ENCODE measurements around the gene POP5.
A peak's percentile ranks its signal among the peaks of the same experiment; 100 is the strongest.

The POP5 gene

DNA sequence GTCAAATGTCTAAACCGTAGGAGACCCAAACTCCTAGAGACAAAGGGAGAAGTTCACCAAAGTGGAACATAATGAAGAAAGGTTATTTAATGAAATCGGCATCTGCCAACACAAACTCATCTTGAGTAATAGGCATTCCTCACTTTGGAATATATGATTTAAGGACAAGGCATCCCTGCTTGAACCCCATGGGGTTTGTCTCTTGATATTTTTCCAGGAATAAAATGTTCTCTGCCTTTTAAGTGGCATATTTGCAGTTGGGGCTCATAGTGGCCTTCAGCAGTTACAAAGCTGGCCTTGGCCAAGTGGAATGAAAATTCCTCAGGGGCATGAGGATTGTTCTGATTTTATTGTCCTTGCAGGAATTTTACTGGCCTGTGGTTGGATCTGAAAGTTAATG lies 7.1 kb downstream of the POP5 start:
- H3K9me3 Mint-ChIP-seq = no peaks in the 10 kb centered on the region
- no peaks in the 10 kb centered on the region for H3K27me3 Mint-ChIP-seq
- peaks cover 82% of the 10 kb centered on the region for H3K36me3 Mint-ChIP-seq (ENCODE audit: low read depth)
- peaks cover under 1% of the 10 kb centered on the region for H3K4me1 Mint-ChIP-seq (ENCODE audit: low read depth)
- H3K27ac Mint-ChIP-seq = peak overlapping the region; percentile 83
- H3K4me3 Mint-ChIP-seq = no peak overlapping the region

DNA sequence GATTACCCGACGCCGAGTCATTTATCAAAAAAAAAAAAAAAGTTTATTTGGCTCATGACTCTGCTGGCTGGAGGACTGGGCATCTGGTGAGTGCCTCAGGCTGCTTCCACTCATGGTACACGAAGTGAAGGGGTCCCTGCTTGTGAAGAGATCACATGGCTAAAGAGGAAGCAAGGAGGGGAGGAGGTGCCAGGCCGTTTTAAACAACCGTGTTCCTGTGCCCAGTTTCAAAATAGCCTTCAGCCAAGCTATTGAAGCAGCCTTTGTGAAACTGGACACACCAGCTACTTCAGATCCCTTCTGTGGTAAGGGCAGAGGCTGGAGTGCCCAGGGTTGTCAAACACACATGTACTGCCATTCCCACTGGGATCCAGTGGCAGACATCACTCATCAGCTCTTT lies 7.6 kb downstream of the POP5 start:
- no peaks in the 10 kb centered on the region for H3K27me3 Mint-ChIP-seq
- no peak overlapping the region for H3K4me3 Mint-ChIP-seq
- H3K9me3 Mint-ChIP-seq = no peaks in the 10 kb centered on the region
- H3K36me3 Mint-ChIP-seq (ENCODE audit: low read depth) = peaks cover 81% of the 10 kb centered on the region
- H3K4me1 Mint-ChIP-seq (ENCODE audit: low read depth) = no peaks in the 10 kb centered on the region
- peak overlapping the region; percentile 83 for H3K27ac Mint-ChIP-seq

DNA sequence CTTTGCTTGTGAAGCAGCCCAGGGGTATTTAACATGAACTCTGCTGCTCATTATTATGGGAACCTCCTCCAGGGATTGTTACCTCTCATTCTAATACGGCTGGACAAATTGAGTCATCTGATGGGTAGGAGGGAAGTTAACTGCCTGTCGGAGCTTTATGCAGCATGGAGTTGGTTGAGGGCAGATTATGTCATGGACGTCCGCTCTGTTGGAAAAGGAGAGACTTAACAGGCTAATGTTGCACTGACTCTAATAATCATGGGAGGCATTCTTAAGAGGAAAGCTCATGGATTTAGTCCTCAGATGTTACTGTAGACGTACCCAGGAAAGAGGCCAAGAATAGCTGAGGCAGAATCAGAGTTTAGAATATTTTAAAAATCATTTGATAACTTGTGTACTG lies 9.9 kb downstream of the POP5 start:
- H3K27ac Mint-ChIP-seq = no peak overlapping the region
- no peaks in the 10 kb centered on the region for H3K27me3 Mint-ChIP-seq
- peaks cover 78% of the 10 kb centered on the region for H3K36me3 Mint-ChIP-seq (ENCODE audit: low read depth)
- H3K9me3 Mint-ChIP-seq = no peaks in the 10 kb centered on the region
- H3K4me3 Mint-ChIP-seq = no peak overlapping the region
- no peaks in the 10 kb centered on the region for H3K4me1 Mint-ChIP-seq (ENCODE audit: low read depth)

DNA sequence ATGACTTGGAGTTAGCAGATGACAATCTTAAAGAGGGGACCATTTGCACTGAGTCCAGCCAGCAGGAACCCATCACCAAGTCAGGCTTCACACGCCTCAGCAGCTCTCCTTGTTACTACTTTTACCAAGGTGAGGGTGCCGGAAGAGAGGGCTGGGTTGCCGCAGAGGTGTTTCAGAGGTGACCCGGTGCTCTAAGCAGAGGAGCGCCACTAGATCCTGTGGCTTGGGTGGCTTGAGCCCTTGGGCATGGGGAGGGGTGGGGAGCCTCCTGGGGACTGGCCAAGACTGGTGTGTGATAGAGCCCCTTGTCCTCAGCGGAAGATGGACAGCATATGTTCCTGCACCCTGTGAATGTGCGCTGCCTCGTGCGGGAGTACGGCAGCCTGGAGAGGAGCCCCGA lies 17.7 kb downstream of the POP5 start:
- Mint-ChIP-seq H3K36me3 (ENCODE audit: low read depth) (peaks cover 71% of the 10 kb centered on the region), H3K4me1 (ENCODE audit: low read depth) (no peaks in the 10 kb centered on the region), H3K4me3 (no peak overlapping the region), H3K27ac (no peak overlapping the region), H3K9me3 (no peaks in the 10 kb centered on the region), H3K27me3 (no peaks in the 10 kb centered on the region)

DNA sequence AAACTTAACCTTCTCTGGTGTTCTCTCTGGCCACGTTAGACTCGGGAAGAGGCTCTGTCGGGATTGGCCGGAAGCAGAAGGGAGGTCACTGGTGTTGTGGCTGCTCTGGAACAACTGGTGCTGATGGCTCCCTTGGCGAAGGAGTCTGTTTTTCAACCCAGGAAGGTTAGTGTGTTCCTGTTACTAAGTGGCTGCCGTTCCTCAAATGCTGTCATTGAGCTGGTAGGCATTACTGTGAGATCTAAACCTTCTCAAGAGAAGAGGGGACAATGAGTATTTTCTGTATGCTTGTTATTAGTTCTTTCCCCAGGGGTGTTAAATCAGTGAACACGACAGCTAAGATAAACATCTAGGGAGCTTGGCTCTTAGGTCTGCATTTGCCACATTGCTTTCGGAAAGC lies 18.3 kb downstream of the POP5 start:
- peaks cover 72% of the 10 kb centered on the region for H3K36me3 Mint-ChIP-seq (ENCODE audit: low read depth)
- H3K27me3 Mint-ChIP-seq = no peaks in the 10 kb centered on the region
- H3K27ac Mint-ChIP-seq = no peak overlapping the region
- no peaks in the 10 kb centered on the region for H3K4me1 Mint-ChIP-seq (ENCODE audit: low read depth)
- no peak overlapping the region for H3K4me3 Mint-ChIP-seq
- no peaks in the 10 kb centered on the region for H3K9me3 Mint-ChIP-seq

DNA sequence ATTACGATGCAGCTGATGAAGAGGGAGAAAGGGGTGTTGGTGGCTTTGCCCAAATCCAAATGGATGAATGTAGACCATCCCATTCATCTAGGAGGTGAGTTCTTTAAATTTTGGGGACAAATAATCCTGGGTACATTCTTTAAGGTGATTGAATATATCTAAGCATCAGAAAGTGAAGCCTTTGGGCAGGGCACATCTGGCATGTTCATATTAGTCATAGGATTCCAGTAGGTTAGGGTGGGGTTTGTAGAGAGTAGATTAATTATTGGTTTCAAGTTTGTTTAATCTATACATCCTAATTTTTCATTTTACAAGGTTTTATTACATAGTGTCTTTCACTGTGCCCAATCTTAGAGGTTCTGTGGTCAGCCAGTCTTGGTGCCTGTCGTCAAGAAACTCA lies 23.6 kb downstream of the POP5 start:
- H3K27ac Mint-ChIP-seq = no peak overlapping the region
- H3K27me3 Mint-ChIP-seq = no peaks in the 10 kb centered on the region
- H3K4me1 Mint-ChIP-seq (ENCODE audit: low read depth) = no peaks in the 10 kb centered on the region
- H3K9me3 Mint-ChIP-seq = no peaks in the 10 kb centered on the region
- H3K4me3 Mint-ChIP-seq = no peak overlapping the region
- peaks cover 54% of the 10 kb centered on the region for H3K36me3 Mint-ChIP-seq (ENCODE audit: low read depth)

DNA sequence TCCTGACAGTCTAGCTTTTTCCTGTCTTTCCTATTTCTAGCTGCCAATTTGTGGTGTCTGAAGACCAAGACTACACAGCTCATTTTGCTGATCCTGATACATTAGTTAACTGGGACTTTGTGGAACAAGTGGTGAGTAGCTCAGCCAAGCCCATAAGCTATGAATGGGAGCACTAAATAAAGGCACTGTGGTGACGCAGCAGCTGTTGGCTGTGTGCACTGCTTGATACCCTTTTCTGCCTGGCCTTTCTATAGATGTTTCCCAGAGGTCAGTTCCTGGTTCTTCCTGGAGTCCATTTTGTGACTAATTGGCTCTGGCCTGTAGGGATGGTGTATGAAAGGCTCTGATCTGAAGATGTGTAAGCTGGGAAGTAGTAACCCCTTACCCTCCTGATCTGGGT lies 26.5 kb downstream of the POP5 start:
- H3K4me1 Mint-ChIP-seq (ENCODE audit: low read depth) = no peaks in the 10 kb centered on the region
- H3K9me3 Mint-ChIP-seq = no peaks in the 10 kb centered on the region
- peaks cover 38% of the 10 kb centered on the region for H3K36me3 Mint-ChIP-seq (ENCODE audit: low read depth)
- no peak overlapping the region for H3K4me3 Mint-ChIP-seq
- H3K27ac Mint-ChIP-seq = no peak overlapping the region
- H3K27me3 Mint-ChIP-seq = no peaks in the 10 kb centered on the region

DNA sequence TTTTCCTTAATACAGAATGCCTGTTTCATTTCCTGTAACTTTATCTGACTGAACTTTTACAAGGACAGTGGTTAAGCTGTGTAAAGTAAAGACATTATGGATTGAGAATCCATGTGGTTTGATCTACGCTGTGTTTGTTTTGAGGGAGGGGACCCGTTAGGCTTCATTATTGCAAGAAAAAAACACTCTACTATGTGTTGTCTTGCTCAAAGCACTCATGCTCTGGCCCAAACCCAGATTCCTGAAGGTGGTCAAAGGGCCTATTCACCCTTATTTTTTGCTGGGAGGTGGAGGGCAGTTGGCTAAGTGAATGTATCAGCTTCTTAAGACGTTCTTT lies 35.2 kb downstream of the POP5 start:
- H3K36me3 Mint-ChIP-seq (ENCODE audit: low read depth) = peaks cover 13% of the 10 kb centered on the region
- no peak overlapping the region for H3K27ac Mint-ChIP-seq
- no peaks in the 10 kb centered on the region for H3K9me3 Mint-ChIP-seq
- no peak overlapping the region for H3K4me3 Mint-ChIP-seq
- no peaks in the 10 kb centered on the region for H3K27me3 Mint-ChIP-seq
- peaks cover 13% of the 10 kb centered on the region for H3K4me1 Mint-ChIP-seq (ENCODE audit: low read depth)

DNA sequence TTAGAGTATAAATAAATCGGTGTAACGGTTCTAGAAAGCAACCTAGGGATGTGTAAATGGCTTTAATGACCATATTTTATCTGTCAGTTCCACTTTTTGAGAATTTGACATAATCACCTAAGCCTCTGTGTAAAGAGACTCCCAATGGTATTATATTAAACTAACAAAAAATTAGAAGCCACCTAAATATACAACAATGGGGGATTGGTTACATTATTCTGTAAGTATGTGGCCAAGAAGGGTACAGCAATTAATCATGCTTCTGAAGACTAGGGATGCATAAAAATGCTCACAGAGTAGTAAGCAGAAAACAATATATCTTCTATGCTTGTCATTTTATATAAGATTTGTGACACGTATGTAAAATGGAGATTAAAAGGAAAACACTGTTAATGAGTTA lies 36.5 kb downstream of the POP5 start:
- peaks cover 23% of the 10 kb centered on the region for H3K36me3 Mint-ChIP-seq (ENCODE audit: low read depth)
- H3K27ac Mint-ChIP-seq = no peak overlapping the region
- no peaks in the 10 kb centered on the region for H3K9me3 Mint-ChIP-seq
- no peaks in the 10 kb centered on the region for H3K27me3 Mint-ChIP-seq
- peaks cover 22% of the 10 kb centered on the region for H3K4me1 Mint-ChIP-seq (ENCODE audit: low read depth)
- no peak overlapping the region for H3K4me3 Mint-ChIP-seq

DNA sequence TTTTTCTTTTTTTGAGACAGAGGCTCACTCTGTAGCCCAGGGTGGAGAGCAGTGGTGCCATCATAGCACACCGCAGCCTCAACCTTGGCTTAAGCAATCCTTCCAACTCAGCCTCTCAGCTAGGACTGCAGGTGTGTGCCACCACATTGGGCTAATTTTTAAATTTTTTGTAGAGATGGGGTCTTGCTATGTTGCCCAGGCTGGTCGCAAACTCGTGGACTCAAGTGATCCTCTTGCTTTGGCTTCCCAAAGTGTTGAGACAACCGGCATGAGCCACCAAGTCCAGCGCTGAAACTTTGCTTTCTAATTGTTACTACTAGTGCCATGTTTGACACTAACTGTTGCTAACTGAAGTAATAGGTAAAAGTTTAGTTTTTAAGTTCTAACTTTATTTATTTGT lies 39.0 kb downstream of the POP5 start:
- Mint-ChIP-seq H3K4me1 (ENCODE audit: low read depth) (peaks cover 48% of the 10 kb centered on the region), H3K27me3 (no peaks in the 10 kb centered on the region), H3K4me3 (no peak overlapping the region), H3K36me3 (ENCODE audit: low read depth) (peaks cover 35% of the 10 kb centered on the region), H3K9me3 (no peaks in the 10 kb centered on the region), H3K27ac (no peak overlapping the region)

DNA sequence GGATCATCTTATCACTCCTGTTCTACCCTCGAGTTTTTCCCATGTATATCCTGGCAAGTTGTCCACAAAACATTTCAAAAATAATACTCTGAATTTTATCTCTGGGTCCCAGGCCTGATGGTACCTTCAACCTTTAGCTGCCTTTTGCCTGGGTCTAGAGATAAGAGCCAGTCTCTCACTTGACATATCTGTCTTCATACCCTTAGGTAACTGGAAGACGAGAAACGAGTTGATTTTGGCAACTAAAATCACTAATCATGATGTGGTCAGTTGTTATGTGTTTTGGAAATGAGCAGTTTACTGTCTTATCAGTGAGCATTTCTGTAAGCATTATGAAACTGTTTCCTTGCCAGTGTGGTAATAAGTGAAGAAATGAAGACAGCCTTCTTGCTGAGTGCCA lies 40.8 kb downstream of the POP5 start:
- Mint-ChIP-seq H3K4me3 (no peak overlapping the region), H3K27ac (no peak overlapping the region), H3K9me3 (no peaks in the 10 kb centered on the region), H3K27me3 (no peaks in the 10 kb centered on the region), H3K4me1 (ENCODE audit: low read depth) (peaks cover 60% of the 10 kb centered on the region), H3K36me3 (ENCODE audit: low read depth) (peaks cover 49% of the 10 kb centered on the region)

DNA sequence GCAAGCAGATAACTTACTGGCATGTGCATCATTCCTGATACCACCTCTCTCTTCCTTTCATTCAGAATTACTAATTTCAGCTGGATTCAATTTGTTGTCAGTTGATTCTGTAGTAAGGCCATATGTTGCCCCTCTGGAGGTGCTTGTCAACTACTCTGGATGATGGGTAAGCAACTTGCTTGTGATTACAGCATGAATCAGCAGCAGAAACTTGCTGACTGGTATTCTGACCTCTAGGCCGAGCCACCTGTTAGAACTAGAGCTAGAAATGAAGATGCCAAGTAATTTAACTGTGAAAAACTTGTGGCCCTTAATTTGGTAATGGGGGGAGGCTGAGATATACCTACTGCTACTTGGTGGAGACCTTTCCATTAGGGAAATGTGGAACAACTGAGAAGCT lies 41.9 kb downstream of the POP5 start:
- Mint-ChIP-seq H3K36me3 (ENCODE audit: low read depth) (peaks cover 49% of the 10 kb centered on the region), H3K4me1 (ENCODE audit: low read depth) (peaks cover 60% of the 10 kb centered on the region)

DNA sequence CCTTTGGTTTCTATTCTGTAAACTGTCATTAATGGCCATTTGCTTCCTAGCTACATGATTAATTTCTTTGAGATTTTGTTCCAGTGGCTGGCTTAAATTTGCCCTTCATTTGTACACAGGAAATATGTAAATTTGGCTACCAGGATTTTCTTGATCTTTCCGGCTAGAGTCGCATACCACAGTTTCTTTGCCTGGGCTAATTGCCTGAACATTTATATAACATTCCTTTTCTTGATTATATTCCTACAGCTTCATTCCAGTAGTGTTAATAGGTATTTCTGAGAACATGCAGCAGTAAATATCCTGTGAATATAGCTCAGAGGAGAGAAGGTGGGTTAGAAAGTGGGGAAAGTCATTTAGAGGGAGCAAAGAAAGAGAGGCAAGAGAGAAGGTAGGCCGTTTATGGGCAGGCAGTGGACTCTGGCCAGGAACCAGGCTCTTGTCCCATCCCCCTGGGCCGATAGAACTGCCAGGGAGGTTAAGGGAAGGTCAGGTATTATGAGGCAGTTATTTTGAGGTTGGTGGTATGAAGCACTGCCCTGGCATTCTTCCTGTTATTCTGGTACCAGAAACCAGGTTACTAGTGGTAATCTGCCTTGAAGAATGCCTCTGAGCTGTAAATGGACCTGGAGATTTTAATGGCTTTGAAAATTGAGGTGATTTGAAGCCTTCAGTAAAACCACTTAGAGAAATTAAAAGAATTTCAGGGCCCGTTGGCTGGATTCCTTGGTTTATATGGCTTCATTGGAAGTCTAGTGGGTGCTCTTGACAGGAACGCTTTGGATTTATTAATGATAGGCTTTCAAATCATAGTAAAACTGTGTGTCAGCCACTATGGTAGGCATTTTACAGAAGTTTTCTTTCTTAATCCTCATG lies 42.7 kb downstream of the POP5 start:
- no peaks in the 10 kb centered on the region for H3K27me3 Mint-ChIP-seq
- peak overlapping the region; percentile 46 for H3K27ac Mint-ChIP-seq
- peaks cover 60% of the 10 kb centered on the region for H3K4me1 Mint-ChIP-seq (ENCODE audit: low read depth)
- peaks cover 49% of the 10 kb centered on the region for H3K36me3 Mint-ChIP-seq (ENCODE audit: low read depth)
- H3K9me3 Mint-ChIP-seq = no peaks in the 10 kb centered on the region
- peak overlapping the region; percentile 91 for H3K4me3 Mint-ChIP-seq

More for the DNA sequence above, 41.9 kb downstream of the POP5 start:
- Mint-ChIP-seq H3K27me3 (no peaks in the 10 kb centered on the region), H3K9me3 (no peaks in the 10 kb centered on the region), H3K27ac (peak overlapping the region; percentile 19), H3K4me3 (peak overlapping the region; percentile 21)

DNA sequence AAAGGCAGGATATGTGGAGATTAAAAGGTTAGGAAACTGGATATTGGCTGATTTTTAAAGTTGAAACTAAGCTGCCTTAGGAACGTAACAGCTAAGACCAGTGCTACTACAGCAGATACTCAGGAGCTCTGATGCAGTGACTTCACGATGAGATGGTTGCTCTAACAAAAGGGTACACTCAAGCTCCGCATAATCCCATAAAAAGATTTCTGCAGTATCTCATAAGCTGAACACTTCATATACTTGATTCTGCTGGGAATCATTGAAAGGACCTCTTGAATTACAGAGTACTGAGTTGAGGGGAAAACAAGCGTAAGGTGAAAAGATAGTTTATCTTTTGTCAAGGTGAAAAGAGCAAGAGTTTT lies 43.4 kb downstream of the POP5 start:
- Mint-ChIP-seq H3K4me1 (ENCODE audit: low read depth) (peaks cover 59% of the 10 kb centered on the region), H3K4me3 (peak overlapping the region; percentile 91)

DNA sequence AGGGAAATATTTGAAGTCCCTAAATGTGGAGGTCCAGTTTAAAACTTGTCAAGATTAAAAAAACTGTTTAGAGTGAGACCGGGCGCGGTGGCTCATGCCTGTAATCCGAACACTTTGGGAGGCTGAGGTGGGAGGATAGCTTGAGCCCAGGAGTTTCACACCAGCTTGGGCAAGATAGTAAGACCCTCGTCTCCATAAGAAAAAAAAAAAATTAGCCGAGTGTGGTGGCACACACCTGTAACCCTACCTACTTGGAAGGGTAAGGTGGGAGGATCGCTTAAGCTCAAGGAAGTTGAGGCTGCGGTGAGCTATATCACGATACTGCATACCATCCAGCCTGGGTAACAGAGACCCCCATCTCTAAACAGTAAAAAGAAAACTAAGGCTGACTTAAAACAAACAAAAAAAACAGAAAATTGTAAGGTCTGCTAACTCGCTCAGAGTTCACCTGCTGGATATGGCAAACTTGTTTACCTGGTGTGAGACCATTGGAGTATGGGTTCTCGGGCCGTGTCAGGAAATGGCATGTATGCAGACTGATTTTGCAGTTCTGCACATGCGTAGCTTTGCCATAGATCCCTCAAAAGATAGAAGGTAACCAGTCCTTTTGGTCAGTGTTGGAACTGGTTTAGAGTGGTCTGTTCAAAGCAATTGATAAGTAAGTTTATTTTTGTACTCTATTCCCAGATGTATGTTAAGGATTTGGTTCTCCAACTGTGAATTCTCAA lies 45.0 kb downstream of the POP5 start:
- peak overlapping the region; percentile 53 for H3K27ac Mint-ChIP-seq
- no peaks in the 10 kb centered on the region for H3K27me3 Mint-ChIP-seq
- peaks cover 54% of the 10 kb centered on the region for H3K4me1 Mint-ChIP-seq (ENCODE audit: low read depth)
- H3K36me3 Mint-ChIP-seq (ENCODE audit: low read depth) = peaks cover 37% of the 10 kb centered on the region
- H3K4me3 Mint-ChIP-seq = peak overlapping the region; percentile 91
- H3K9me3 Mint-ChIP-seq = no peaks in the 10 kb centered on the region

More for the DNA sequence above, 43.4 kb downstream of the POP5 start:
- H3K36me3 Mint-ChIP-seq (ENCODE audit: low read depth) = peaks cover 46% of the 10 kb centered on the region
- H3K9me3 Mint-ChIP-seq = no peaks in the 10 kb centered on the region
- peak overlapping the region; percentile 46 for H3K27ac Mint-ChIP-seq
- H3K27me3 Mint-ChIP-seq = no peaks in the 10 kb centered on the region
